ENCODE results near the gene RDH8.

The RDH8 gene

GRCh38 chr19:10069046-10069445, 55.8 kb downstream of the RDH8 start:
- no peak overlapping the region for H3K4me3 ChIP-seq (ENCODE audit: low read depth, low read length)
- no peak overlapping the region for H3K27ac ChIP-seq (ENCODE audit: low read depth, low read length)
- no peaks in the 10 kb centered on the region for H3K79me2 ChIP-seq (ENCODE audit: control insufficient read depth, insufficient read depth, low read length, unreplicated experiment)
- no peak overlapping the region for H2AFZ ChIP-seq (ENCODE audit: low read length, unreplicated experiment)
- no peaks in the 10 kb centered on the region for H3K36me3 ChIP-seq (ENCODE audit: insufficient read depth, low read length)
- H3K4me1 ChIP-seq (ENCODE audit: control insufficient read depth, insufficient read depth, low read length, unreplicated experiment): no peaks in the 10 kb centered on the region
- no peaks in the 10 kb centered on the region for H3K27me3 ChIP-seq (ENCODE audit: insufficient read depth, low read length)

- no peak overlapping the region for H3K27ac ChIP-seq (ENCODE audit: low read depth, low read length)
- H3K36me3 ChIP-seq (ENCODE audit: insufficient read depth, low read length): no peaks in the 10 kb centered on the region
- H2AFZ ChIP-seq (ENCODE audit: low read length, unreplicated experiment): no peak overlapping the region
- H3K4me1 ChIP-seq (ENCODE audit: control insufficient read depth, insufficient read depth, low read length, unreplicated experiment): no peaks in the 10 kb centered on the region
- no peak overlapping the region for H3K4me3 ChIP-seq (ENCODE audit: low read depth, low read length)
- H3K79me2 ChIP-seq (ENCODE audit: control insufficient read depth, insufficient read depth, low read length, unreplicated experiment): no peaks in the 10 kb centered on the region
- H3K27me3 ChIP-seq (ENCODE audit: insufficient read depth, low read length): no peaks in the 10 kb centered on the region
These were observed 57.6 kb downstream of the RDH8 start for GRCh38 chr19:10070730-10071446.
